ENCODE measurements around the gene TSN. TPM values are rescaled to one million over a fixed set of nuclear protein-coding genes. Genes with fewer than 3 reads are reported as not detected.

Gene TSN
- total RNA-seq, 1 donor from 2014 or later, result 60.4 TPM

GRCh38 chr2:121771976-121772742 lies 16.7 kb downstream of the TSN start:
- H3K4me1 Mint-ChIP-seq, result peaks cover 13% of the 10 kb centered on the region
- H3K9me3 Mint-ChIP-seq, result no peaks in the 10 kb centered on the region
- DNase-seq (ENCODE audit: low spot score in 2 of 2, unreplicated experiment in 2 of 2), result no peak
- peak overlapping the region; percentile 66 for H3K27ac Mint-ChIP-seq
- no peaks in the 10 kb centered on the region for H3K27me3 Mint-ChIP-seq (ENCODE audit: low read depth)
- H3K36me3 Mint-ChIP-seq, result peaks cover 8% of the 10 kb centered on the region
- TF ChIP-seq CTCF (IDR thresholded peaks at IDR 0.05; ENCODE audit: unreplicated experiment), result no peak
- no peak overlapping the region for H3K4me3 Mint-ChIP-seq

- no peak overlapping the region for H3K27ac Mint-ChIP-seq
- H3K9me3 Mint-ChIP-seq, result no peaks in the 10 kb centered on the region
- H3K27me3 Mint-ChIP-seq (ENCODE audit: low read depth), result no peaks in the 10 kb centered on the region
- peaks cover 26% of the 10 kb centered on the region for H3K4me1 Mint-ChIP-seq
- no peak overlapping the region for H3K4me3 Mint-ChIP-seq
- no peak for TF ChIP-seq CTCF (IDR thresholded peaks at IDR 0.05; ENCODE audit: unreplicated experiment)
- H3K36me3 Mint-ChIP-seq, result peaks cover 2% of the 10 kb centered on the region
- no peak for DNase-seq (ENCODE audit: low spot score in 2 of 2, unreplicated experiment in 2 of 2)
These were observed 18.8 kb downstream of the TSN start for GRCh38 chr2:121774235-121774634.

GRCh38 chr2:121776361-121776760 lies 20.9 kb downstream of the TSN start:
- TF ChIP-seq CTCF (IDR thresholded peaks at IDR 0.05; ENCODE audit: unreplicated experiment), result no peak
- DNase-seq (ENCODE audit: low spot score in 2 of 2, unreplicated experiment in 2 of 2), result no peak
- Mint-ChIP-seq H3K4me3 (no peak overlapping the region), H3K9me3 (no peaks in the 10 kb centered on the region), H3K4me1 (peaks cover 28% of the 10 kb centered on the region), H3K27ac (no peak overlapping the region), H3K27me3 (ENCODE audit: low read depth) (no peaks in the 10 kb centered on the region), H3K36me3 (no peaks in the 10 kb centered on the region)

- no peaks in the 10 kb centered on the region for H3K9me3 Mint-ChIP-seq
- H3K4me3 Mint-ChIP-seq, result no peak overlapping the region
- TF ChIP-seq CTCF (IDR thresholded peaks at IDR 0.05; ENCODE audit: unreplicated experiment), result no peak
- no peaks in the 10 kb centered on the region for H3K36me3 Mint-ChIP-seq
- H3K27ac Mint-ChIP-seq, result peak overlapping the region; percentile 64
- DNase-seq (ENCODE audit: low spot score in 2 of 2, unreplicated experiment in 2 of 2), result no peak
- H3K27me3 Mint-ChIP-seq (ENCODE audit: low read depth), result no peaks in the 10 kb centered on the region
- peaks cover 24% of the 10 kb centered on the region for H3K4me1 Mint-ChIP-seq
These were observed 21.6 kb downstream of the TSN start for GRCh38 chr2:121776885-121777698.

- H3K27ac Mint-ChIP-seq, result peak overlapping the region; percentile 64
- DNase-seq (ENCODE audit: low spot score in 2 of 2, unreplicated experiment in 2 of 2), result no peak
- peaks cover 20% of the 10 kb centered on the region for H3K4me1 Mint-ChIP-seq
- no peaks in the 10 kb centered on the region for H3K9me3 Mint-ChIP-seq
- no peaks in the 10 kb centered on the region for H3K36me3 Mint-ChIP-seq
- no peak for TF ChIP-seq CTCF (IDR thresholded peaks at IDR 0.05; ENCODE audit: unreplicated experiment)
- H3K4me3 Mint-ChIP-seq, result no peak overlapping the region
- peaks cover 1% of the 10 kb centered on the region for H3K27me3 Mint-ChIP-seq (ENCODE audit: low read depth)
These were observed 22.2 kb downstream of the TSN start for GRCh38 chr2:121777699-121778058.
